ENCODE results near the gene KNDC1.
"Not testable (repeated sequence)": the region's sequence is repeated elsewhere in the genome, so short reads cannot be mapped to it uniquely, and the experiment has no call there.

Gene KNDC1

GRCh38 chr10:133265052-133265451 is 105.0 kb downstream of the KNDC1 start:
- not testable (repeated sequence) for DNase-seq

GRCh38 chr10:133266056-133266795 is 106.2 kb downstream of the KNDC1 start:
- DNase-seq = no peak

DNA sequence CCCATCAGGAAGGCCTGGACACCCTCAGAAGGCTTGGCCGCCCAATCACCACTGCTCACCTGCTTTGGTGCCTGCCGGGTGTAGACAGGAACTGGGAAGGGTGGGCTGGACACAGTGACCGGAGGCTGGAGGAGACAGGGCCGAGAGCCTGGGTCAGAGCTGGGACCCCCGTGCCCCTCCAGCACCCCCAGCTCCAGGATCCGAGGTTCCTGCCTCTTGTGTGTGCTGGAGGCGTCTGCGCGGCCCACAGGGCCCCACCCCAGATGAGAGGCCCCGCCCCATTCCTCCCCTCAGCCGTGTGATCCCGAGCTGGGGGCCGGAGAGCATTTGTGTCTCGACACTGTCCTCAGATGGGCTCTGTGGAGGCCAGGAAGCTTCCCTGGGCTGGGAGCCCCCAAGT is 107.3 kb downstream of the KNDC1 start:
- no peak for DNase-seq

DNA sequence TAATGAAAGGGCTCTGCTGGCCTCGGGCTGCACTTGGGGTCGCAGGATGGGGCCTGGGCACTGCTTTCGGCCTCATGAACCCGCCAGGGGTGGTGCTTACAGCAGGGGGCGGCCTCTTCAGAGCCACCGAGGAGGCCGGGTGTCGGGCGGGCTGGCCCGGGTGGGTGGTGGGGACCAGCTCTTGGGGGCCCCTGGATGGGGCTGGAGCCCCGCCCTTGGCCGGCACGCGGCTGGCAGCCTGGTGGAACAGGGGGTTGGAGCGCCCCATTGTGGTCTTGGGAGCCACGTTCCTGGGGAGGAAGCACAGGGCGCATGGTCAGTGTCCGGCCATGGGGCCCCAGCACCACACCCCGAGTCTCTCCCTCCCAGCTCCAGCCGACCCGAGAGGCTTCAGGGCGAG is 107.8 kb downstream of the KNDC1 start:
- no peak for DNase-seq

GRCh38 chr10:133268532-133268931 is 108.5 kb downstream of the KNDC1 start:
- DNase-seq = no peak

- no peak for DNase-seq
Measured at GRCh38 chr10:133269367-133269766, 109.3 kb downstream of the KNDC1 start.

DNA sequence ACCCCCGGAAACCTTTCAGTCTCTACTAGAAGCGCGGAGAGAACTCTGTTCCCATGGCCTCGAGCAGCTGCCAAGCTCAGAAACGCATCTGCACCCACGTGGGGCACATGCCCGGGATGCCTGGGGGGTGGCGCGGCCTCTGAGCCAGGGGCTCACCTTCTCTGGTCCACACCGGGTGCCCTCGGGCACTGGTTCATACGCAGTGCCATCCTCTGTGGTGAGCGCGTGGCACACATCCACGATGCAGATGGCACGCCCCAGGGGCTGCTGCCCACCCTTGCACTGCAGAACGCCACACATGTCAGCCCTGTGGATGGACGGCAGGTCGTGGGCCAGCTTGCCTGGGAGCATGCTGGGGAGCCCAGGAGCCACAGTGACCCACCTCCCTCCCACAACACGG is 110.2 kb downstream of the KNDC1 start:
- DNase-seq = no peak

GRCh38 chr10:133270773-133271297 is 110.8 kb downstream of the KNDC1 start:
- DNase-seq = no peak

DNA sequence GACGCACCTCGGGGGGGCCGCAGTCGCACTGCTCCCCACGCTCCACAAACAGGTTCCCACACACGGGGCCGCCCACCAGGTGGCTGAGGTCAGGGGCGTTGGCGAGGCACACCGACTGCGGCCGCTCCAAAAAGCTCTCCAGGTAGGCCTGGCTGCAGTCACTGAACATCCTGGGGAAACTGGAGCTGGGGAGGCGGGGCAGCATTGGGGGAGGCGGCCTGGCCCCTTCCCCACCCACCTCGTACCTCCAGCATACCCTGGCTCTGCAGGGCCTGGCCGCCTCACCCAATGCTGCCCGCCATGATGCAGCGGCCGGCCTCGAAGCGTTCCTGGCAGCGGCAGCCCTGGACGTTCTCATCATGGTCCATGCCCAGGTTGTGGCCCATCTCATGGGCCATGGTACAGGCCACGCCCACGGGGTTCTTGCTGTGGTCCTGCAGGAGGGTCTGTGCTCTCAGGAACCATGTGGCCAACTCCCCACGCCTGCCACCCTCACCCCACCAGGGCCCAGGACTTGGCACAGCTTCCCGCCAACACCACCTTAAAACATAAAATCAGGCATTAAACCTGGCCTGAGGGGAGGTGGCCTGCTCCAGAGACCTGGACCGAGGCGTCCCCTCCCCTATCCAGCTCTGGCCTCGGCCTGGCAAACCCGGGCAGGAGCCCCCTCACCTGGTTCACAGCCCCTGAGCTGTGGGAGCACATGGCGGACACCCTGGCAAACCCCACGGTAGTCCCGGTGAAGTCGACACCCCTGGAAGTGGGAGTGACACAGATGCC is 111.7 kb downstream of the KNDC1 start:
- no peak for DNase-seq

GRCh38 chr10:133272301-133272963 is 112.4 kb downstream of the KNDC1 start:
- DNase-seq = no peak

DNA sequence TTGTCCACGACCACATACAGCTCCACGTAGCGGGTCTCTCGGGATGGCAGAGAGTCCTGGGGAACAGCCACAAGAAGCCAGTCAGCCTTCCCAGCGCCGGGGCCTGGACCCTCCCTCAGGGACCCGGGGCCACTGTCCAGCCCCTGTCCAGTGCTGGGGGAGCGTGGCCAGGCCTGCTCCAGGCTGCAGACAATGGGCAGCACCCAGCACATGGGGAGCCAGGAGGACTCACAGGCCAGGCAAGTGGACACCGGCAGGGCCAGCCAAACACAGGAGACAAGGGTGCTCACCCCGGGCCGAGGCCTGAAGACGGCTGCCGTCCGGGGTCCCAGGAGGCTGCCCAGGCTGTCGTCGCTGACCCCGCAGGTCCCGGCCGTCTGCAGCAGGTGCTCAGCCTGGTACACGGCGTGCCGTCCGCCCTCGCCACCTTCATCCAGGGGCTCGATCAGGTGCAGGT is 113.0 kb downstream of the KNDC1 start:
- DNase-seq = no peak

DNA sequence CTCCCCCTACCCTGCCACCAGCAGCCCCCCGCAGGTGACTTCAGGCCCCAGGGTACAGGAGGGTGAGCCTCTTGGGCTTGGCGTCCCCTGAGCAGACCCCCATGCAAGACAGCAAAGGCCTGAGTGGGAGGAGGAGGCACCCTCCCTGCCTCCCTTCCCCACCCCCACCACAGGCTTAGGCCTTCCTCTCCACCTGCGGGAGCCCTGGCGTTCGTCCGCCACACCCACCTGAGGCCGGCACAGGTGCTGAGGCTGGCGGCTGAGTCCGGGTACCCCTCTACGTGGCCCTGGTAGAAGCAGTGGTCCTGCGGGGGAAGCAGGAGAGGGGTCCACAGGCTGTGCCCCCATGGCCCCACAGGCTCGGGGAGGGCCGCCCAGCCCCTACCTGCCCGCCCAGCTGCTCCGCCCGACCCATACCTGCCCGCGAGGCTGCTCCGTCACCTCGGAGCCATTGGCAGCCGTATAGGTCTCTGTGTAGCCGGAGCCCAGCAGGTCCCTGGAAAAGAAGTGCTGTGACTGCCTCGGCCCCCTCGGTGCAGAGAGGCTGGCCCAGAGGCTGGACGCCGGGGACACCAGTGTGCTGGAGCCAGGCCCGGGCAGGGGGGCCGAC is 113.6 kb downstream of the KNDC1 start:
- no peak for DNase-seq

GRCh38 chr10:133274751-133275683 is 115.0 kb downstream of the KNDC1 start:
- DNase-seq = peak; percentile 85 to 88

- peak; percentile 42 to 44 for DNase-seq
Measured at GRCh38 chr10:133275684-133276092, 115.7 kb downstream of the KNDC1 start.
